ENCODE measurements around the gene GAK. TPM values are rescaled to one million over a fixed set of nuclear protein-coding genes. Genes with fewer than 3 reads are reported as not detected.

The GAK gene
- total and polyA plus RNA-seq, 7 donors = 40.8 to 494 (median 124) TPM

- no peak for DNase-seq
- H3K27me3 ChIP-seq = no peaks in the 10 kb centered on the region
- 95 to 96% methylated on average over 20 of the region's 20 CpGs for WGBS, 2 donors
- no peak overlapping the region for H3K4me3 ChIP-seq
- no peak overlapping the region for H3K27ac ChIP-seq
- H3K36me3 ChIP-seq = peaks cover 20 to 91% (median 54%) of the 10 kb centered on the region in 4 donors
- H3K9me3 ChIP-seq = no peaks in the 10 kb centered on the region
- no peak for TF ChIP-seq POLR2AphosphoS5 (IDR thresholded peaks at IDR 0.05)
- TF ChIP-seq CTCF (IDR thresholded peaks at IDR 0.05) = no peak
- TF ChIP-seq EP300 (IDR thresholded peaks at IDR 0.05) = no peak
- no peak for TF ChIP-seq POLR2A (IDR thresholded peaks at IDR 0.05)
- intact Hi-C loops (cut with DNase I) = no loop called here
- H3K4me1 ChIP-seq = no peaks in the 10 kb centered on the region
Observed at GRCh38 chr4:870951-871350, 61.2 kb downstream of the GAK start.

GRCh38 chr4:869776-870175, 62.3 kb downstream of the GAK start:
- intact Hi-C loops (cut with DNase I) = no loop called here
- Histone ChIP-seq H3K27ac (no peak overlapping the region), H3K36me3 (peaks cover 27 to 91% (median 57%) of the 10 kb centered on the region in 4 donors), H3K9me3 (no peaks in the 10 kb centered on the region), H3K4me1 (no peaks in the 10 kb centered on the region), H3K27me3 (no peaks in the 10 kb centered on the region), H3K4me3 (no peak overlapping the region)
- TF ChIP-seq POLR2AphosphoS5 (IDR thresholded peaks at IDR 0.05) (no peak), POLR2A (IDR thresholded peaks at IDR 0.05) (no peak), EP300 (IDR thresholded peaks at IDR 0.05) (no peak), CTCF (IDR thresholded peaks at IDR 0.05) (no peak)
- no peak for DNase-seq
- WGBS, 2 donors = 98% methylated on average over 15 of the region's 15 CpGs

GRCh38 chr4:868421-868820, 63.7 kb downstream of the GAK start:
- TF ChIP-seq POLR2A (IDR thresholded peaks at IDR 0.05) = no peak
- TF ChIP-seq POLR2AphosphoS5 (IDR thresholded peaks at IDR 0.05) = no peak
- no peak for TF ChIP-seq CTCF (IDR thresholded peaks at IDR 0.05)
- TF ChIP-seq EP300 (IDR thresholded peaks at IDR 0.05) = no peak
- no peaks in the 10 kb centered on the region for H3K4me1 ChIP-seq
- 97 to 98% methylated on average over 21 of the region's 21 CpGs for WGBS, 2 donors
- H3K9me3 ChIP-seq = no peaks in the 10 kb centered on the region
- peaks cover 32 to 91% (median 64%) of the 10 kb centered on the region in 4 donors for H3K36me3 ChIP-seq
- intact Hi-C loops (cut with DNase I) = no loop called here
- no peak overlapping the region for H3K4me3 ChIP-seq
- no peak for DNase-seq
- H3K27me3 ChIP-seq = no peaks in the 10 kb centered on the region
- H3K27ac ChIP-seq = no peak overlapping the region

- TF ChIP-seq POLR2AphosphoS5 (IDR thresholded peaks at IDR 0.05) = no peak
- no peak for TF ChIP-seq EP300 (IDR thresholded peaks at IDR 0.05)
- no peak for TF ChIP-seq CTCF (IDR thresholded peaks at IDR 0.05)
- TF ChIP-seq POLR2A (IDR thresholded peaks at IDR 0.05) = no peak
- no peaks in the 10 kb centered on the region for H3K27me3 ChIP-seq
- H3K36me3 ChIP-seq = peaks cover 32 to 93% (median 68%) of the 10 kb centered on the region in 4 donors
- no peaks in the 10 kb centered on the region for H3K9me3 ChIP-seq
- WGBS, 2 donors = 89 to 93% methylated on average over 26 of the region's 26 CpGs
- intact Hi-C loops (cut with DNase I) = no loop called here
- no peak for DNase-seq
- no peak overlapping the region for H3K27ac ChIP-seq
- no peaks in the 10 kb centered on the region for H3K4me1 ChIP-seq
- H3K4me3 ChIP-seq = no peak overlapping the region
Observed at GRCh38 chr4:867526-868250, 64.4 kb downstream of the GAK start.
